ENCODE results near the gene SOX18.

SOX18 gene

GRCh38 chr20:64035933-64036345 lies 13.5 kb downstream of the SOX18 start, which contains the start of gene C20orf204:
Gene C20orf204 (plus strand): TSS chr20:64036182. CDS start chr20:64036324, 142 bp downstream.
- H3K4me3 ChIP-seq (ENCODE audit: low read depth, low read length): no peak within 1 kb of the TSS
- TF ChIP-seq CTCF (conservative IDR thresholded peaks at IDR 0.05; ENCODE audit: low read depth, low read length): no peak
- DNase-seq (ENCODE audit: low read depth): no peak

- H3K4me3 ChIP-seq (ENCODE audit: low read depth, low read length): no peak overlapping the region
- DNase-seq (ENCODE audit: low read depth): no peak
- no peak for TF ChIP-seq CTCF (conservative IDR thresholded peaks at IDR 0.05; ENCODE audit: low read depth, low read length)
These were observed 14.1 kb downstream of the SOX18 start for GRCh38 chr20:64035066-64035932.

GRCh38 chr20:64033981-64034493 lies 15.4 kb downstream of the SOX18 start:
- DNase-seq (ENCODE audit: low read depth): no peak
- TF ChIP-seq CTCF (conservative IDR thresholded peaks at IDR 0.05; ENCODE audit: low read depth, low read length): no peak
- H3K4me3 ChIP-seq (ENCODE audit: low read depth, low read length): no peak overlapping the region

- no peak for TF ChIP-seq CTCF (conservative IDR thresholded peaks at IDR 0.05; ENCODE audit: low read depth, low read length)
- no peak overlapping the region for H3K4me3 ChIP-seq (ENCODE audit: low read depth, low read length)
- DNase-seq (ENCODE audit: low read depth): no peak
These were observed 16.5 kb downstream of the SOX18 start for GRCh38 chr20:64032706-64033624.

GRCh38 chr20:64031822-64032314 lies 17.6 kb downstream of the SOX18 start:
- DNase-seq (ENCODE audit: low read depth): no peak
- no peak overlapping the region for H3K4me3 ChIP-seq (ENCODE audit: low read depth, low read length)
- no peak for TF ChIP-seq CTCF (conservative IDR thresholded peaks at IDR 0.05; ENCODE audit: low read depth, low read length)

GRCh38 chr20:64030371-64031134 lies 18.9 kb downstream of the SOX18 start:
- H3K4me3 ChIP-seq (ENCODE audit: low read depth, low read length): no peak overlapping the region
- no peak for TF ChIP-seq CTCF (conservative IDR thresholded peaks at IDR 0.05; ENCODE audit: low read depth, low read length)
- DNase-seq (ENCODE audit: low read depth): no peak
